NCI-H187 treated with DMSO at 0.1 percent for 48 hours (cell line): Measurements from ENCODE around the gene POP5.

Experiments used
- DNase-seq: peaks from one replicate; lab custom pipeline; 2025; lab: John Stamatoyannopoulos, UW

Gene POP5

DNA sequence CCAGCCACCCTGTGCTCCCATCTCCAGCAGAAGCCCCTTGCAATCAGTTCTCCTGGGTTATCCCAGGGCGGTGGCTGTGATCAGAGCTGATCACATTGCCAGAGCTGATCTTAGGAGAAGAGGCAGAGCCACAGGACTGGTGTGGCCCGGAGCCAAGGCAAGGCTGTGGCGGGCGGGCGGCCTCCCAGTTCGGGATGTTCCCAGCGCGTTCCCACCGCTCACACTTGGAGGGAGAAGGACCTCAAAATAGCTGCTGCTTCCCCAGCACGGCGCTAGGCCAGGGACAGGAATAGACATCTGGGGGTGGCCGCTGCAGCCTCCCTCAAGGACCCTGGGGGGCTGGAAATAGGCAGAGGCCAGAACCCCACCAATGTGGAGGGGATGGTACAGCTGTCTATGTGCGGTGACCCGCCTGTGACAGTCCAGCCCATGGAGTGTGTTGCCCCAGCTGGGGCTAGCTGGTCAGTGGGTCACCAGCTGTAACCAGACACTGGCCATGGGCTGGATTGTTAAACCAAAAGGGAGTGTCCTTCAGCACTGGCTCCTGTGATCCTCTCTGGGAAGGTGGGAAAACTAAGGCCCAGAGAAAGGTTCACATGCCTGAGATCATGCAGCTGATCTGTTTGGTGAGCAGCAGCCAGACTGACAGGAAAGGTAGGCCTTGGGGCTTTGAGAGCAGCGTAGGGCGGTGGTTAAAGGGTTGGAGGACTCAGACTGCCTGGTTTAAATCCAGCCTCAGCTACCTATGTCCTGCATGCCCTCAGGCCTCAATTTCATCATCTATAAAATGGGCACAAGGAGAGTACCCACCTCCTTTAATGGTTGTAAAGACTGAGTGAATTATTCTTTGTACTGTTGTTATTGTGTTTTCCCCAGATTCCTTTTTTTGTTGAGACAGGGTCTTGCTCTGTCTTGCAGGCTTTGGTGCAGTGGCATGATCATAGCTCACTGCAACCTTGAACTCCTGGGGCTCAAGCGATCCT, 8.0 kb upstream of the POP5 start:
- no peak for DNase-seq

GRCh38 chr12:120588371-120588770, 7.2 kb upstream of the POP5 start:
- no peak for DNase-seq

DNA sequence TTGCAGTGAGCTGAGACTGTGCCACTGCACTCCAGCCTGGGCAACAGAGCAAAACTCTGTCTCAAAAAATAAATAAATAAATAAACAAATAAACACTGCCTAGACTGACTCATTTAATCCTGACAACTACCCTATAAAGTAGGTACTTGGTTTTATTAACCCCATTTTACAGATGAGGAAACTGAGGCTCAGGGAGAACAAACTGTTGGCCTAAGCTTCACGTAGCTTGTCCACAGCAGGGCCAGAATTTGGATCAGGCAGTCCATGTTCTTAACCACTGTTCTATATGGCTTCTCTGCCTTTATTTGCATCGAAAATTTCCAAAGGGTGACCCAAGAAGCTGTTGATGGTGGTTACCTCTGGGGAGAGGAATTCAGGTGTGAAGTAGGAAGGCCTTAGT, 5.7 kb upstream of the POP5 start:
- DNase-seq = no peak

GRCh38 chr12:120586206-120586605, 5.0 kb upstream of the POP5 start:
- DNase-seq = no peak

DNA sequence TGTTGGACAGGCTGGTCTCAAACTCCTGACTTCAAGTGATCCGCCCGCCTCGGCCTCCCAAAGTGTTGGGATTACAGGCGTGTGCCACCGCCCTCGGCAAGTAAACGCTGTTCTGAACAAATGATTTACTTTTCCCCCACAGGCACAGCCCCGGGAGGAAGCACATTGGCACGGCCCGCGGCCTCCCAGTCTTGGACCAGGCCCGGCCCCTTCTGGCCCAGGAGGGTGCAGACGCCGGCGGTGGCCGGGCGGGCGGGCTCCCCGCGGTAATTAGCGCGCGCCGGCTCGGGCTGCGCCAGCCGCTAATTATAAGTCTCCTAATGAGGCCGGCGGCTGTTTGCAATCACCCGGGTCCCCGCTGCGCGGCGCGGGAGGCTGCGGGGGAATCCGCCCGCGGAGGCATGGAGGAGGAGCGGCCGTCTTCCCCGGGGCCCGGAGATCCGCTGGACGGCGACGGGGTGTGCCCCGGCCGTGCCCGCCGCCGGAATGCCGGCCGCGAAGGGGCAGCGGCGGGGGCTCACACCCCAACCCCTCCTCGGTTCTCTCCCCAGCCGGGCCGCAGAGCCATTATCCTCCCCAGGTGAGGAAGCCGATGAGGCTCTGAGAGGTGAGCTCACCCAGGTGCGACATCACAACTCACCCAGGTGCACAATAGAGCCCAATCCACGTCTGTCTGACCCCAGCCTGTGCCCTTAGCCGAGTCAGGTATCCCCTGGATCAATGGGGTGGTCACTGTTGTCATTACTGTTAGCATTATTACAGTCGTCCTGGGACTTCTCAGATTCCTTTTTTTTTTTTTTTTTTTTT, 3.3 kb upstream of the POP5 start:
- DNase-seq = no peak

DNA sequence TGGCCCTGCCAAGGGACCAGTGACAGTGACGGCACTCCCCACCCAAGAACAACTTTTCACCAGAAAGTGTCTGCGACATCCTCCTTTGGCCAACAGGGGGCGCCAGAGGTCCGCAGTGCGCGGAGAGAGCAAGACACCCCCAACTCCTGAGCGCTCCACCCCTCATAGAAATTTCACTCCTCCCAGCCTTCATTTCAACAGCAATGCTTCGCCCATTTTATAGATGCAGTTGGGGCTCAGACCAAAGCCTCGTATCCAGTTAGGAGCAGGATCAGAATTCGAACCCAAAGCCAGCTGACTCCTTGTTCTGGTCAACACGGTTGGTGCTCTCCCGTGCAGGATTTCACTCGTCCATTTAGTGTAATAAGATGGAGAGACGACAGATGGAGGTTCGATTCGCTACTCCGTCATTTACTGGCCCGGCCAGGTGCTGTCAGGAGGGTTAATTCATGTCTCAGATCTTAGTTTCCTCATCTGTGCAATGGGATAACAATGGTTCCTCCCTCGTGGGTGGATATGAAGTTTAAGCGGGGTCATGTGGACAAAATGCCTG, 2.4 kb upstream of the POP5 start:
- DNase-seq = peak; percentile 16

DNA sequence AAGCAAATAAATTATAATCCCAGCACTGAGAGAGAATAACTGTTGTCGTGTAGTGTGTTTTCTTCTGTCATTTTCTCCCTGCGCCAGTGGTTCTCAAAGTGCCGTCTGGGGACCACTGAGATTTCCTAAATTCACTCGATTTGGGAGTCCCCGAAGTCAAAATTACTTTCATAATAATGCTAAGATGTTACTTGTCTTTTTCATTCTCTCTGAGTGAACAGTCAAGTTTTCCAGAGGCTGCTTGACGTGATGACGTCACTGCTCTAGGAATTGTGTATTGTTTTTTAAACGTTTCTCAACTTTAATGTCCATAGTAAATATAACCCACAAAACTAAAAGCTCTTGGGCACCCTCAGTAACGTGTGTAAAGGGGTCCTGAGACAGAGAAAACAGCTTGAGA, 796 bp upstream of the POP5 start:
- DNase-seq = no peak

- DNase-seq = no peak
These were observed 2.0 kb downstream of the POP5 start for GRCh38 chr12:120579179-120579578.

DNA sequence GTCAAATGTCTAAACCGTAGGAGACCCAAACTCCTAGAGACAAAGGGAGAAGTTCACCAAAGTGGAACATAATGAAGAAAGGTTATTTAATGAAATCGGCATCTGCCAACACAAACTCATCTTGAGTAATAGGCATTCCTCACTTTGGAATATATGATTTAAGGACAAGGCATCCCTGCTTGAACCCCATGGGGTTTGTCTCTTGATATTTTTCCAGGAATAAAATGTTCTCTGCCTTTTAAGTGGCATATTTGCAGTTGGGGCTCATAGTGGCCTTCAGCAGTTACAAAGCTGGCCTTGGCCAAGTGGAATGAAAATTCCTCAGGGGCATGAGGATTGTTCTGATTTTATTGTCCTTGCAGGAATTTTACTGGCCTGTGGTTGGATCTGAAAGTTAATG, 7.1 kb downstream of the POP5 start:
- DNase-seq = no peak

GRCh38 chr12:120573560-120573959, 7.6 kb downstream of the POP5 start:
- DNase-seq = no peak

DNA sequence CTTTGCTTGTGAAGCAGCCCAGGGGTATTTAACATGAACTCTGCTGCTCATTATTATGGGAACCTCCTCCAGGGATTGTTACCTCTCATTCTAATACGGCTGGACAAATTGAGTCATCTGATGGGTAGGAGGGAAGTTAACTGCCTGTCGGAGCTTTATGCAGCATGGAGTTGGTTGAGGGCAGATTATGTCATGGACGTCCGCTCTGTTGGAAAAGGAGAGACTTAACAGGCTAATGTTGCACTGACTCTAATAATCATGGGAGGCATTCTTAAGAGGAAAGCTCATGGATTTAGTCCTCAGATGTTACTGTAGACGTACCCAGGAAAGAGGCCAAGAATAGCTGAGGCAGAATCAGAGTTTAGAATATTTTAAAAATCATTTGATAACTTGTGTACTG, 9.9 kb downstream of the POP5 start:
- no peak for DNase-seq

GRCh38 chr12:120563495-120563894, 17.7 kb downstream of the POP5 start:
- DNase-seq = no peak

- no peak for DNase-seq
These were observed 18.3 kb downstream of the POP5 start for GRCh38 chr12:120562906-120563305.

DNA sequence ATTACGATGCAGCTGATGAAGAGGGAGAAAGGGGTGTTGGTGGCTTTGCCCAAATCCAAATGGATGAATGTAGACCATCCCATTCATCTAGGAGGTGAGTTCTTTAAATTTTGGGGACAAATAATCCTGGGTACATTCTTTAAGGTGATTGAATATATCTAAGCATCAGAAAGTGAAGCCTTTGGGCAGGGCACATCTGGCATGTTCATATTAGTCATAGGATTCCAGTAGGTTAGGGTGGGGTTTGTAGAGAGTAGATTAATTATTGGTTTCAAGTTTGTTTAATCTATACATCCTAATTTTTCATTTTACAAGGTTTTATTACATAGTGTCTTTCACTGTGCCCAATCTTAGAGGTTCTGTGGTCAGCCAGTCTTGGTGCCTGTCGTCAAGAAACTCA, 23.6 kb downstream of the POP5 start:
- no peak for DNase-seq

DNA sequence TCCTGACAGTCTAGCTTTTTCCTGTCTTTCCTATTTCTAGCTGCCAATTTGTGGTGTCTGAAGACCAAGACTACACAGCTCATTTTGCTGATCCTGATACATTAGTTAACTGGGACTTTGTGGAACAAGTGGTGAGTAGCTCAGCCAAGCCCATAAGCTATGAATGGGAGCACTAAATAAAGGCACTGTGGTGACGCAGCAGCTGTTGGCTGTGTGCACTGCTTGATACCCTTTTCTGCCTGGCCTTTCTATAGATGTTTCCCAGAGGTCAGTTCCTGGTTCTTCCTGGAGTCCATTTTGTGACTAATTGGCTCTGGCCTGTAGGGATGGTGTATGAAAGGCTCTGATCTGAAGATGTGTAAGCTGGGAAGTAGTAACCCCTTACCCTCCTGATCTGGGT, 26.5 kb downstream of the POP5 start:
- DNase-seq = no peak

DNA sequence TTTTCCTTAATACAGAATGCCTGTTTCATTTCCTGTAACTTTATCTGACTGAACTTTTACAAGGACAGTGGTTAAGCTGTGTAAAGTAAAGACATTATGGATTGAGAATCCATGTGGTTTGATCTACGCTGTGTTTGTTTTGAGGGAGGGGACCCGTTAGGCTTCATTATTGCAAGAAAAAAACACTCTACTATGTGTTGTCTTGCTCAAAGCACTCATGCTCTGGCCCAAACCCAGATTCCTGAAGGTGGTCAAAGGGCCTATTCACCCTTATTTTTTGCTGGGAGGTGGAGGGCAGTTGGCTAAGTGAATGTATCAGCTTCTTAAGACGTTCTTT, 35.2 kb downstream of the POP5 start:
- DNase-seq = no peak

GRCh38 chr12:120544691-120545090, 36.5 kb downstream of the POP5 start:
- no peak for DNase-seq

DNA sequence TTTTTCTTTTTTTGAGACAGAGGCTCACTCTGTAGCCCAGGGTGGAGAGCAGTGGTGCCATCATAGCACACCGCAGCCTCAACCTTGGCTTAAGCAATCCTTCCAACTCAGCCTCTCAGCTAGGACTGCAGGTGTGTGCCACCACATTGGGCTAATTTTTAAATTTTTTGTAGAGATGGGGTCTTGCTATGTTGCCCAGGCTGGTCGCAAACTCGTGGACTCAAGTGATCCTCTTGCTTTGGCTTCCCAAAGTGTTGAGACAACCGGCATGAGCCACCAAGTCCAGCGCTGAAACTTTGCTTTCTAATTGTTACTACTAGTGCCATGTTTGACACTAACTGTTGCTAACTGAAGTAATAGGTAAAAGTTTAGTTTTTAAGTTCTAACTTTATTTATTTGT, 39.0 kb downstream of the POP5 start:
- no peak for DNase-seq

DNA sequence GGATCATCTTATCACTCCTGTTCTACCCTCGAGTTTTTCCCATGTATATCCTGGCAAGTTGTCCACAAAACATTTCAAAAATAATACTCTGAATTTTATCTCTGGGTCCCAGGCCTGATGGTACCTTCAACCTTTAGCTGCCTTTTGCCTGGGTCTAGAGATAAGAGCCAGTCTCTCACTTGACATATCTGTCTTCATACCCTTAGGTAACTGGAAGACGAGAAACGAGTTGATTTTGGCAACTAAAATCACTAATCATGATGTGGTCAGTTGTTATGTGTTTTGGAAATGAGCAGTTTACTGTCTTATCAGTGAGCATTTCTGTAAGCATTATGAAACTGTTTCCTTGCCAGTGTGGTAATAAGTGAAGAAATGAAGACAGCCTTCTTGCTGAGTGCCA, 40.8 kb downstream of the POP5 start:
- DNase-seq = no peak

DNA sequence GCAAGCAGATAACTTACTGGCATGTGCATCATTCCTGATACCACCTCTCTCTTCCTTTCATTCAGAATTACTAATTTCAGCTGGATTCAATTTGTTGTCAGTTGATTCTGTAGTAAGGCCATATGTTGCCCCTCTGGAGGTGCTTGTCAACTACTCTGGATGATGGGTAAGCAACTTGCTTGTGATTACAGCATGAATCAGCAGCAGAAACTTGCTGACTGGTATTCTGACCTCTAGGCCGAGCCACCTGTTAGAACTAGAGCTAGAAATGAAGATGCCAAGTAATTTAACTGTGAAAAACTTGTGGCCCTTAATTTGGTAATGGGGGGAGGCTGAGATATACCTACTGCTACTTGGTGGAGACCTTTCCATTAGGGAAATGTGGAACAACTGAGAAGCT, 41.9 kb downstream of the POP5 start:
- no peak for DNase-seq

- DNase-seq = no peak
These were observed 42.7 kb downstream of the POP5 start for GRCh38 chr12:120538281-120539156.

DNA sequence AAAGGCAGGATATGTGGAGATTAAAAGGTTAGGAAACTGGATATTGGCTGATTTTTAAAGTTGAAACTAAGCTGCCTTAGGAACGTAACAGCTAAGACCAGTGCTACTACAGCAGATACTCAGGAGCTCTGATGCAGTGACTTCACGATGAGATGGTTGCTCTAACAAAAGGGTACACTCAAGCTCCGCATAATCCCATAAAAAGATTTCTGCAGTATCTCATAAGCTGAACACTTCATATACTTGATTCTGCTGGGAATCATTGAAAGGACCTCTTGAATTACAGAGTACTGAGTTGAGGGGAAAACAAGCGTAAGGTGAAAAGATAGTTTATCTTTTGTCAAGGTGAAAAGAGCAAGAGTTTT, 43.4 kb downstream of the POP5 start:
- DNase-seq = no peak
